HG03520 (cell line): ENCODE results near the gene NNT.
"Not testable (repeated sequence)": the region's sequence is repeated elsewhere in the genome, so short reads cannot be mapped to it uniquely, and the experiment has no call there.

Source experiments
- ATAC-seq: cut with Tn5 transposase; IDR thresholded peaks from one replicate; pipeline ENCODE4 v1.9.1; 2021; ENCODE audit warnings: mild to moderate bottlenecking, moderate library complexity; ENCODE audit not compliant: unreplicated experiment

Gene NNT

DNA sequence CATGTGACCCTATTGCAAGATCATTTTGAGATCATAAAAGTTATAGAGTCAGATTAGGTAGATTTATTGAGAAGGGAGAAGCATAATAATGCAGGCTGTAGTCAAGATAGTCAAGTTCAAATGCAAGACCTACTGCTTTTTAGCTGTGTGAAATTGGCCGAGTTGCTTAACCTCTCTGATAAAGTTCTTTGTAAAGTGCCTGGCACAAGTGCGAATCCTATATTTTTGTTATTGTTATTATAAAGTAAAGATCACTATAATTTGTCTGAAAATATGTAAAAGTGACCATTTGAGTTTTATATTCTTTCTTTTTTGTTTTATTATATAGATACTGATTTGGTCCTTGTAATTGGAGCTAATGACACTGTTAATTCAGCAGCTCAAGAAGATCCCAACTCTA, 99.3 kb downstream of the NNT start:
- ATAC-seq, result no peak

DNA sequence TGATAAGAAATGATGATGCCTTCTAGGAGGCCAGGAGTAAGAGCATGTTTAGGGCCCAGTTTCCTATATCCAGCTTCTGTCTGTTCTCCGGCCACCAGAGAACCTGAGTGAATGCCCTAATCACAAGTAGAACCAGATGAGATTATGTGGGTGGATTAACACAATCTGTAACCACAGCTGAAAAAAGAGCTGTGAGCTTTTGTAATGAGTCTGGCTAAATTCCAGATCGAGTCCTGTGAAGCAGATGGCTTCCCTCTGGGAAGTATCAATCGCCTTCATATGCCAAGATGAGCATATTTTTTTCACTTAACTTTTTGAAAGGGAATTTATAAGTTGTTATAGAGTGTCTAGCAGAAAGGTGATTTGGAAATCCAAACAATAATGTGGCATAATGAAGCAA, 99.8 kb downstream of the NNT start:
- no peak for ATAC-seq

DNA sequence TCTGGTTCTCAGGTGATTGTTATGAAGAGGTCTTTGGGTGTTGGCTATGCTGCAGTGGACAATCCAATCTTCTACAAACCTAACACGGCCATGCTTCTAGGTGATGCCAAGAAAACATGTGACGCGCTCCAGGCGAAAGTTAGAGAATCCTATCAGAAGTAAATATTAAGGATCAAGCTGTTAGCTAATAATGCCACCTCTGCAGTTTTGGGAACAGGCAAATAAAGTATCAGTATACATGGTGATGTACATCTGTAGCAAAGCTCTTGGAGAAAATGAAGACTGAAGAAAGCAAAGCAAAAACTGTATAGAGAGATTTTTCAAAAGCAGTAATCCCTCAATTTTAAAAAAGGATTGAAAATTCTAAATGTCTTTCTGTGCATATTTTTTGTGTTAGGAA, 101.3 kb downstream of the NNT start:
- ATAC-seq, result no peak

DNA sequence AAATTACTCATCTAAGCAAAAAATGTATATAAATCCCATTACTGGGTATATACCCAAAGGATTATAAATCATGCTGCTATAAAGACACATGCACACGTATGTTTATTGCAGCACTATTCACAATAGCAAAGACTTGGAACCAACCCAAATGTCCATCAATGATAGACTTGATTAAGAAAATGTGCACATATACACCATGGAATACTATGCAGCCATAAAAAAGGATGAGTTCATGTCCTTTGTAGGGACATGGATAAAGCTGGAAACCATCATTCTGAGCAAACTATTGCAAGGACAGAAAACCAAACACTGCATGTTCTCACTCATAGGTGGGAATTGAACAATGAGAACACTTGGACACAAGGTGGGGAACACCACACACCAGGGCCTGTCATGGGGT, 103.6 kb downstream of the NNT start:
- not testable (repeated sequence) for ATAC-seq

DNA sequence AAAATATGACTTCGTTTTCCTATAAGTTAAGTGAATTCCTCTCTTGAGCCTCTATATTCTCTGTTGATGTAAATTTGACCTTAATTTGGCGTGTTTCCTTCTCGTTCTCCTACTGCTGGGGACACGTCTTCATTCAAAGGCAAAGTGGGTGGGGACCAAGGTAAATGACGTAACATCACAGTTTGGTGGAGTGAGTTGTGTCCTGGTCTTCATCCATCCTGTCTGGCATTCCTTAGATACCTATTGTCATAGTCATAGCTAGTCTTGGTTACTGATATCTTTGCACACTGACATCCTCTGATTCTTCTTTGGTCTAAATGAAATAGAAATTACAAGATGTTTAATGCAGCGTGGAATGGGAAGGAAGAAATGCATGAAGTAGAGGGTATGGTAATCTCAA, 108.5 kb downstream of the NNT start:
- ATAC-seq, result no peak

DNA sequence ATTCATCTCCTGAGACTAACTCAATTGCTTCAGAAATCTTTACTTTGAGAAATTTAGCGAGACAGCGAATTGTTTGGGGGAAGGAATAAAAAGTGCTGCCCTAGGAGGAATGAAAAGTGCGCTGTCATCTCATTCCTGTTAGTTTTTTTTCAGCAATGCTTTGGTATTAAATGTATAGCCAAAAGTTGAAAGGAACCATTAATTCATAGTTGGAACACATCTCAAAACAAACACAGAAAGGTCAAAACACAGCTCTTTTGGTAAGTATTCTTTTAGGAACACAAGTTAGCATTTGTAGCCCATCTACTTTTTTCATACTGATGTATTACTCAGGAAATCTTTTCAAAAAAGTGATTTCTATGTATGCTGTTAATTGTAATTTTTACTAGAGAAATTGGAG, 109.1 kb downstream of the NNT start:
- ATAC-seq, result no peak

DNA sequence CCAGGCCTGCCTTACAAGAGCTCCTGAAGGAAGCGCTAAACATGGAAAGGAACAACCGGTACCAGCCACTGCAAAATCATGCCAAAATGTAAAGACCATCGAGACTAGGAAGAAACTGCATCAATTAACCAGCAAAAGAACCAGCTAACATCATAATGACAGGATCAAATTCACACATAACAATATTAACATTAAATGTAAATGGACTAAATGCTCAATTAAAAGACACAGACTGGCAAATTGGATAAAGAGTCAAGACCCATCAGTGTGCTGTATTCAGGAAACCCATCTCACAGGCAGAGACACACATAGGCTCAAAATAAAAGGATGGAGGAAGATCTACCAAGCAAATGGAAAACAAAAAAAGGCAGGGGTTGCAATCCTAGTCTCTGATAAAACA, 116.8 kb downstream of the NNT start:
- not testable (repeated sequence) for ATAC-seq

DNA sequence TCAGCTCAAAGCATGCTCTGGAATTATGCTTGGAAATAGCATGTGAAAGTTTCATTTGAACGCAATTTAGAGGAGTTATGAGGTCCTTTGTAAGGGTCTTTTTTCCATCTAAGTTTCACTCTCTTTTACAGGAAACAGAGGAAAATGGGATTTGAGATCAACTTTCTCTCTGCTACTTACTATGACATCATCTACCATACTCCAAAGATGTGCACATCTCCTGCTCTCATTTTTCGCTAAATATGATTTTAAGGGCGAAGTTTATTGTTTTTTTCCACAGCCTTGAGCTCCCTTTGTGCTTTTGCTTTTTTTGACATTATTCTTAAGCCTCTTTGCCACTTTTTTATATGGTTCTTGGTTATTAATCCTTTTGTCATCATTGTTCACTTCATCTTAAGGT, 125.6 kb downstream of the NNT start:
- no peak for ATAC-seq

DNA sequence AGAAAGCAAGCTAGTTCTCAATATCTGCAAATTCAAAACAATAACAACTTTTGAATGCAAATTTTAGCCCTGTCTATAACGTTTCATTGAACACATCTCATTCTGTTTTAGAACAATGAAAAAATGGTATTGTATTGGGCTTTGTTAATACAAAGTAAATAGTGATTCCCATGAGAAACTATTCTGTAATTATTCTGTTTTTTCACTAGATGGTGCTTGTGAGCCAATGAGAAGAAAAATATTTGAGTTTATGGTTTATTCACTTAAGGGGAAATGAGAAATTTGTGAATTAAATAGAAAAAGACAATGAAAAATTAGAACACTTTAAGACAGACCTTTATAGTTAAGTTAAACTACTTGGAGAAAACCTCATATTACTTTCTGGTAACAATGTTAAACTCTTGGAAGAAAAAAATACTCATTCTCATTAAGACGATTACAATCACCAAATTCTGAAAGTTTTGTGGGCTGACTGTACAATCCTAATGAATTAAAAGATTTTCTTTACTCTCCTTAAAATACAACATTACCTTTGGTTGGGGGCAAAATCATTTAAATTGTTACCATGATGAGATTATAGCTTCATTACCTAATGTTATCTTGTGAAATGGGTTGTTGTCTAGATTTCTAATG, 127.0 kb downstream of the NNT start:
- no peak for ATAC-seq

DNA sequence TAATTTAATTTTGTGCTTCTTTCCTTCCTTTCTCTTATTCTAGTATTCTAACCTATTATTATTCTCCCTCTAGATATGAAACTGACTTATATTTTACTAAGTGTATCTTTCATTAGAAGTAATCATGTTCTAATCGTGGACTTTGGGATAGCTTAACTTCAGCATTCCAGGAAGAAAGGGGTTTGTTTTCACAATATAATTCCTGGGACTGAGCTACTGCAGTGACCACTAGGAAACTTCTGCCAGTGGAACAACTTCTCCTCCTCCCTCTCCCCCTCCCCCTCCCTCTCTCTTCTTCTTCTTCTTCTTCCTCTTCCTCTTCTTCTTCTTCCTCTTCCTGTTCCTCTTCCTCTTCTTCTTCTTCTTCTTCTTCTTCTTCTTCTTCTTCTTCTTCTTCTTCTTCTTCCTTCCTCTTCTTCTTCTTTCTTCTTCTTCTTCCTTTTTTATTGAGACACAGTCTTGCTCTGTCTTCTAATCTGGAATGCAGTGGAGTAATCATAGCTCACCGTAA, 127.9 kb downstream of the NNT start:
- ATAC-seq, result no peak

DNA sequence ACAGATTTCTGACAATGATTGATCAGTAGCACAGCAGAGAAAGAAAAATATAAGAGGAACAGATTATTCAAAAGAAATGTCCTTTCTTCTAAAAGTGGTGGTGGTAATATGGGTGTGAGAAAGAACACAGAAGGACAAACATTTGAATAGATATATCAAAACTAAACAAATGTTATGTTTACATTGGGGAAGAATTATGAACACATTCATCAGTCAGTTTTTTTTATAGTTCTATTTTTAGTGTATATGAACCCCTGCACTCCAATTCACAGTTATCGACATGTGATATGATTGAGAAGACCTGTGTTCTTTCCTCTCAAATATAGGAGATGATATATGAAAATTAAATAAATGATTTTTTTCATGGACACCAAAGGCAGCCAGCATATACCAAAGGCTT, 128.6 kb downstream of the NNT start:
- no peak for ATAC-seq

DNA sequence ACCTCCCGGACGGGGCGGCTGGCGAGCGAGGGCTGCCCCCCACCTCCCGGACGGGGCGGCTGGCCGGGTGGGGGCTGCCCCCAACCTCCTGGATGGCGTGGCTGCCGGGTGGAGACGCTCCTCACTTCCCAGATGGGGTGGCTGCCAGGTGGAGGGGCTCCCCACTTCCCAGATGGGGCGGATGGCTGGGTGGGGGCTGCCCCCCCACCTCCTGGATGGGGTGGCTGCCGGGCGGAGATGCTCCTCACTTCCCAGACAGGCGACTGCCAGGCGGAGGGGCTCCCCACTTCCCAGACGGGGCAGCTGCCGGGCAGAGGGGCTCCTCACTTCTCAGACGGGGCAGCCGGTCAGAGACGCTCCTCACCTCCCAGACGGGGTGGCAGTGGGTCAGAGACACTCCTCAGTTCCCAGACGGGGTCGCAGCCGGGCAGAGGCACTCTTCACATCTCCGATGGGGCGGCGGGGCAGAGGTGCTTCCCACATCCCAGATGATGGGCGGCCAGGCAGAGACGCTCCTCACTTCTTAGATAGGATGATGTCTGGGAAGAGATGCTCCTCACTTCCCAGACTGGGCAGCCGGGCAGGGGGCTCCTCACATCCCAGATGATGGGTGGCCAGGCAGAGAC, 143.1 kb downstream of the NNT start:
- not testable (repeated sequence) for ATAC-seq

DNA sequence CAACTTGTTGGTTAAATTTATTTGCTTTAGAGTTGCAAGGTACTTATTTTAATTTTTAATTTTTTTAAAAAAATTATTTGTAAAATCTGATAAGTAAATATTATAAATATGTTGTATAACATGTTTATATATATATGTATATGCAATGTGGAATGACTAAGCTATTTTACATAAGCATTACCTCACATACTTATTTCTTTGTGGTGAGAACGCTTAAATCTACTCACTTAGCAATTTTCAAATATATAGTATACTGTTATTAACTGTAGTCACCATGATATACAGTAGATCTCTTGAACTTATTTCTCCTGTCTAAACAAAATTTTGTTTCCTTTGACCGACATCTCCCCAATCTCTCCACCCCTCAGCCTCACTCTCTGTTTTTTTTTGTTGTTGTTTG, 147.8 kb downstream of the NNT start:
- no peak for ATAC-seq

DNA sequence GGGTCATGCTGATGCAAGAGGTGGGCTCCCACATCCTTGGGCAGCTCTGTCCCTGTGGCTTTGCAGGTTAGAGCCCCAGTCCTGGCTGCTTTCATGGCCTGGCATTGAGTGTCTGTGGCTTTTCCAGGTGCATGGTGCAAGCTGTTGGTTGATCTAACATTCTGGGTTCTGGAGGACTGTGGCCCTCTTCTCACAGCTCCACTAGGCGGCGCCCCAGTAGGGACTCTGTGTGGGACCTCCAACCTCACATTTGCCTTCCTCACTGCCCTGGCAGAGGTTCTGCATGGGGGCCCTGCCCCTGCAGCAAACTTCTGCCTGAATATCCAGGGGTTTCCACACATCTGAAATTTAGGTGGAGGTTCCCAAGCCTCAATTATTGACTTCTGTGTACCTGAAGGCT, 150.1 kb downstream of the NNT start:
- no peak for ATAC-seq
